Nephron progenitor cell (in vitro differentiated cells): ENCODE data around the gene CCNJL.

Experiments used
- DNase-seq: peaks from one replicate; pipeline ENCODE4 v3.0.0; 2021
- H3K27ac Mint-ChIP-seq: 2 replicates; pipeline ENCODE4 v1.8.0; 2021; ENCODE audit warnings: mild to moderate bottlenecking, moderate library complexity, mixed read lengths
- H3K27me3 Mint-ChIP-seq: 2 replicates; pipeline ENCODE4 v1.8.0; 2021; ENCODE audit warnings: mild to moderate bottlenecking, low read depth, mixed read lengths; ENCODE audit not compliant: poor library complexity
- H3K36me3 Mint-ChIP-seq: 2 replicates; pipeline ENCODE4 v1.8.0; 2021; ENCODE audit warnings: low read depth, mixed read lengths
- H3K4me1 Mint-ChIP-seq: 2 replicates; pipeline ENCODE4 v1.8.0; 2021; ENCODE audit warnings: mixed read lengths
- H3K4me3 Mint-ChIP-seq: 2 replicates; pipeline ENCODE4 v1.8.0; 2021; ENCODE audit warnings: mild to moderate bottlenecking, moderate library complexity, mixed read lengths
- H3K9me3 Mint-ChIP-seq: 2 replicates; pipeline ENCODE4 v1.8.0; 2021; ENCODE audit warnings: mild to moderate bottlenecking, moderate library complexity, mixed read lengths
- CTCF ChIP-seq: fragments of 200-600 bp; sonication (generic); IDR thresholded peaks from 2 replicates; pipeline ENCODE4 v1.5.0; 2021; ENCODE audit warnings: antibody characterized with exemption

CCNJL gene

DNA sequence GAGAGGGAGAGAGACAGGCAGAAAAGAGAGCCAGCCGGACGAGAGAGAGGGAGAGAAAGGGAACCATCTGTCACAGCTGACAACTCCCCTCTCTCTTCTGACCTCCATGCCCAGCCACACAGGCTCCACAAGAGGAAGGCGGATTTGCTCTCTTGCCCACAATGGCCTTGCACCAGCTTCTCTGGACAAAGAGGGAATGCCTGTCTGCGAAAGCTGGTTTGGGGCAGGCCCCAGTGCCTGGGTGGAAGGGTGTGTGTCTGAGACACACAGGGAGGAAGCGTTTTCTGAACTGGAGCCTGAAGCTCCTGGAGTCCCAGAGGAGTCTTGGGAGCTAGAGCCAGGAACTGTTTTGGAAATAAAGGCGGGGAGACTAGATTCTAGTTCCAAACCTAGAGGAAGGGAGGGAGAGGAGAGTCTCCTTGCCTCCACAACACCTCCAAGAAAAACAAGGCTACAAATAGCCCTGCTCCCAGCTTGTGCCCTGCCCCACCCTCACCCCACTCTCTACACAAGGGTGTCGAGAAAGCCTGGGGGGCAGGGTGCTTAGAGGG is 45.6 kb upstream of the CCNJL start:
- H3K27me3 Mint-ChIP-seq, result peaks cover 7% of the 10 kb centered on the region
- peaks cover 35% of the 10 kb centered on the region for H3K4me1 Mint-ChIP-seq
- no peak for TF ChIP-seq CTCF
- DNase-seq, result no peak
- no peak overlapping the region for H3K4me3 Mint-ChIP-seq
- H3K36me3 Mint-ChIP-seq, result no peaks in the 10 kb centered on the region
- H3K27ac Mint-ChIP-seq, result no peak overlapping the region
- H3K9me3 Mint-ChIP-seq, result no peaks in the 10 kb centered on the region

DNA sequence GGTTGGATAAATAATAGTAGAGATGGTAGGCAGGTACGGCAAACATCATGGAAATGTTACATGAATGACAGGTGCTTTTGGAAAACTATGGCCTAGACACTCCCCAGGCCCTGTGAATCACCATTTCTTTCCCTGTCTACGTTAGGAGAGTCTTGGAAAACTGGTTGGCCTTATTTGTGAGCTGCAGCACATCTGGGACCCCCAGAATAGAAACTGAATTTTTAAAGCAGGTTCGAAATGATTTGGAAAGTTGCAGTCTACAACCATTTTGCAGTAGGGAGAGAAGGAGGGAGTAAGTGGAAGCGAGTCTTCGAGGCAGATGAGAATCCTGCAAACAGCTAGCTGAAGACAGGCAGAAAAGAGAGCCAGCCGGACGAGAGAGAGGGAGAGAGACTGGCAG is 45.0 kb upstream of the CCNJL start:
- Mint-ChIP-seq H3K27me3 (peaks cover 12% of the 10 kb centered on the region), H3K4me3 (no peak overlapping the region), H3K27ac (no peak overlapping the region), H3K4me1 (peaks cover 35% of the 10 kb centered on the region), H3K9me3 (no peaks in the 10 kb centered on the region), H3K36me3 (no peaks in the 10 kb centered on the region)
- no peak for TF ChIP-seq CTCF
- no peak for DNase-seq

GRCh38 chr5:160356550-160357347 is 44.4 kb upstream of the CCNJL start:
- peaks cover 35% of the 10 kb centered on the region for H3K4me1 Mint-ChIP-seq
- no peak for TF ChIP-seq CTCF
- DNase-seq, result no peak
- peaks cover 9% of the 10 kb centered on the region for H3K27me3 Mint-ChIP-seq
- H3K9me3 Mint-ChIP-seq, result no peaks in the 10 kb centered on the region
- peak overlapping the region; percentile 54 for H3K27ac Mint-ChIP-seq
- H3K36me3 Mint-ChIP-seq, result no peaks in the 10 kb centered on the region
- H3K4me3 Mint-ChIP-seq, result no peak overlapping the region

GRCh38 chr5:160354666-160355065 is 42.3 kb upstream of the CCNJL start:
- Mint-ChIP-seq H3K4me3 (no peak overlapping the region), H3K9me3 (no peaks in the 10 kb centered on the region), H3K36me3 (no peaks in the 10 kb centered on the region), H3K27ac (no peak overlapping the region), H3K27me3 (peaks cover 12% of the 10 kb centered on the region), H3K4me1 (peaks cover 27% of the 10 kb centered on the region)
- DNase-seq, result no peak
- TF ChIP-seq CTCF, result no peak

DNA sequence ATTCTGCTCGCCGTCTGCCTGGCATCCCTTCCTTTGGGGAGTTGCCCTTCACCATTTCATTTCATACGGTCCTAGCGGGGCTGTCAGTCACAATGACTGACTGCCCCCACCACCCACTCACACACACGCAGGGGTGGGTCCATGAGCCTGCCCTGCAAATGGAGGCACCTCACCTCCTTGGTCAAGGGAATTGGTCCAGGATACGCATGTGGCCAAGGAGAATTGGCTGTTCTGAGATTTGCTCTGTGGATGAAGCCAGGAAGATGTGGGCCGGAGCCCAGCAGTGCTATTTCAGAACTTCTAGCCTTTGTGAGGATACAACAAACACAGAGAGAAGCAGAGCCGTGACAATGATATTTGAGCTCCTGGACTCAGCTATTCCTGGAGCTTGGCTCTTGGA is 41.0 kb upstream of the CCNJL start:
- H3K27me3 Mint-ChIP-seq, result peaks cover 15% of the 10 kb centered on the region
- H3K27ac Mint-ChIP-seq, result no peak overlapping the region
- no peak for TF ChIP-seq CTCF
- H3K4me3 Mint-ChIP-seq, result no peak overlapping the region
- no peaks in the 10 kb centered on the region for H3K36me3 Mint-ChIP-seq
- DNase-seq, result no peak
- H3K9me3 Mint-ChIP-seq, result no peaks in the 10 kb centered on the region
- peaks cover 21% of the 10 kb centered on the region for H3K4me1 Mint-ChIP-seq

GRCh38 chr5:160352308-160352707 is 39.9 kb upstream of the CCNJL start:
- DNase-seq, result no peak
- Mint-ChIP-seq H3K9me3 (no peaks in the 10 kb centered on the region), H3K27ac (no peak overlapping the region), H3K4me1 (peaks cover 13% of the 10 kb centered on the region), H3K4me3 (no peak overlapping the region), H3K36me3 (no peaks in the 10 kb centered on the region), H3K27me3 (peaks cover 15% of the 10 kb centered on the region)
- no peak for TF ChIP-seq CTCF
